ENCODE results near the gene RPRD2. TPM values are rescaled to one million over a fixed set of nuclear protein-coding genes. Genes with fewer than 3 reads are reported as not detected.

RPRD2 gene
- total and polyA plus RNA-seq, 9 of the 15 experiments (the other 6 are each of a cell fraction or from before 2014, with no cell fraction given), result 1.5 to 21.6 (median 7.7) TPM

- peak; percentile 9; the same call in 1 of the 2 replicates for TF ChIP-seq DEAF1 (CRISPR knock-in tag; IDR thresholded peaks at IDR 0.05)
- TF ChIP-seq SP2 (IDR thresholded peaks at IDR 0.05; ENCODE audit: extremely low read depth, low read depth, low read length, poor library complexity, severe bottlenecking), result no peak
- 0 out of 2 replicates have a peak, but pooled peaks have one; percentile 68 for TF ChIP-seq RHOXF2B (CRISPR knock-in tag; conservative IDR thresholded peaks at IDR 0.05)
- no peak for TF ChIP-seq PURB (CRISPR knock-in tag; IDR thresholded peaks at IDR 0.05; ENCODE audit: low read depth)
- TF ChIP-seq MAX (CRISPR knock-in tag; IDR thresholded peaks at IDR 0.05), result peak; percentile 75
- TF ChIP-seq SRSF1 (IDR thresholded peaks at IDR 0.05; ENCODE audit: low read depth, low read length), result no peak
- TF ChIP-seq CREB3 (tag; conservative IDR thresholded peaks at IDR 0.05; ENCODE audit: low read depth), result no peak; the same call in 1 of the 2 replicates
- TF ChIP-seq POLR2AphosphoS5 (IDR thresholded peaks at IDR 0.05; ENCODE audit: control insufficient read depth, insufficient read depth, low read depth, low read length), result peak; percentile 38
- TF ChIP-seq FOXP1 (CRISPR knock-in tag; IDR thresholded peaks at IDR 0.05), result 0 out of 2 replicates have a peak, but pooled peaks have one; percentile 48
- TF ChIP-seq KLF16 (IDR thresholded peaks at IDR 0.05), result no peak
- TF ChIP-seq PRDM10 (IDR thresholded peaks at IDR 0.05; ENCODE audit: partially characterized antibody), result peak; percentile 68
- peak; percentile 20; the same call in 1 of the 2 replicates for TF ChIP-seq ZNF436 (CRISPR knock-in tag; IDR thresholded peaks at IDR 0.05)
- no peak for TF ChIP-seq NR3C1 (CRISPR knock-in tag; IDR thresholded peaks at IDR 0.05)
- no peak for TF ChIP-seq FOXM1 (IDR thresholded peaks at IDR 0.05; ENCODE audit: low read depth)
- no peak for TF ChIP-seq FOXM1 (CRISPR knock-in tag; IDR thresholded peaks at IDR 0.05; ENCODE audit: low read depth)
- TF ChIP-seq ZC3H11A (IDR thresholded peaks at IDR 0.05; ENCODE audit: low read depth, low read length), result no peak
- peak; percentile 77 for TF ChIP-seq KLF13 (tag; IDR thresholded peaks at IDR 0.05; ENCODE audit: borderline replicate concordance, low read depth)
- no peak for TF ChIP-seq MTA2 (IDR thresholded peaks at IDR 0.05; ENCODE audit: low read depth)
- TF ChIP-seq CHD4 (IDR thresholded peaks at IDR 0.05; ENCODE audit: insufficient read depth, insufficient replicate concordance, low read depth, low read length, poor library complexity, severe bottlenecking), result no peak
Observed at GRCh38 chr1:150363426-150364230, at the start of gene RPRD2 (continued).
